Nephron progenitor cell (in vitro differentiated cells): ENCODE results near the gene PIGZ.

Experiments
- DNase-seq: peaks from one replicate; pipeline ENCODE4 v3.0.0; 2021
- H3K27ac Mint-ChIP-seq: 2 replicates; pipeline ENCODE4 v1.8.0; 2021; ENCODE audit warnings: mild to moderate bottlenecking, moderate library complexity, mixed read lengths
- H3K27me3 Mint-ChIP-seq: 2 replicates; pipeline ENCODE4 v1.8.0; 2021; ENCODE audit warnings: mild to moderate bottlenecking, low read depth, mixed read lengths; ENCODE audit not compliant: poor library complexity
- H3K36me3 Mint-ChIP-seq: 2 replicates; pipeline ENCODE4 v1.8.0; 2021; ENCODE audit warnings: low read depth, mixed read lengths
- H3K4me1 Mint-ChIP-seq: 2 replicates; pipeline ENCODE4 v1.8.0; 2021; ENCODE audit warnings: mixed read lengths
- H3K4me3 Mint-ChIP-seq: 2 replicates; pipeline ENCODE4 v1.8.0; 2021; ENCODE audit warnings: mild to moderate bottlenecking, moderate library complexity, mixed read lengths
- H3K9me3 Mint-ChIP-seq: 2 replicates; pipeline ENCODE4 v1.8.0; 2021; ENCODE audit warnings: mild to moderate bottlenecking, moderate library complexity, mixed read lengths
- CTCF ChIP-seq: fragments of 200-600 bp; sonication (generic); IDR thresholded peaks from 2 replicates; pipeline ENCODE4 v1.5.0; 2021; ENCODE audit warnings: antibody characterized with exemption

PIGZ gene

GRCh38 chr3:196951371-196951770, 17.3 kb downstream of the PIGZ start:
- Mint-ChIP-seq H3K27me3 (peaks cover 66% of the 10 kb centered on the region), H3K4me1 (peaks cover 5% of the 10 kb centered on the region), H3K4me3 (no peak overlapping the region), H3K36me3 (no peaks in the 10 kb centered on the region), H3K9me3 (peaks cover 1% of the 10 kb centered on the region), H3K27ac (no peak overlapping the region)
- no peak for TF ChIP-seq CTCF
- DNase-seq = no peak

GRCh38 chr3:196949750-196950149, 18.9 kb downstream of the PIGZ start:
- no peaks in the 10 kb centered on the region for H3K36me3 Mint-ChIP-seq
- DNase-seq = no peak
- no peak overlapping the region for H3K27ac Mint-ChIP-seq
- TF ChIP-seq CTCF = no peak
- H3K27me3 Mint-ChIP-seq = peaks cover 54% of the 10 kb centered on the region
- H3K9me3 Mint-ChIP-seq = no peaks in the 10 kb centered on the region
- H3K4me3 Mint-ChIP-seq = no peak overlapping the region
- H3K4me1 Mint-ChIP-seq = peaks cover 8% of the 10 kb centered on the region

- Mint-ChIP-seq H3K27me3 (peaks cover 49% of the 10 kb centered on the region), H3K27ac (no peak overlapping the region), H3K4me1 (peaks cover 13% of the 10 kb centered on the region), H3K4me3 (no peak overlapping the region), H3K9me3 (no peaks in the 10 kb centered on the region), H3K36me3 (no peaks in the 10 kb centered on the region)
- TF ChIP-seq CTCF = no peak
- DNase-seq = no peak
These were observed 19.4 kb downstream of the PIGZ start for GRCh38 chr3:196949285-196949619.

GRCh38 chr3:196948442-196949284, 20.0 kb downstream of the PIGZ start:
- H3K4me3 Mint-ChIP-seq = no peak overlapping the region
- no peaks in the 10 kb centered on the region for H3K9me3 Mint-ChIP-seq
- no peak for DNase-seq
- TF ChIP-seq CTCF = no peak
- H3K36me3 Mint-ChIP-seq = no peaks in the 10 kb centered on the region
- peaks cover 43% of the 10 kb centered on the region for H3K27me3 Mint-ChIP-seq
- peaks cover 19% of the 10 kb centered on the region for H3K4me1 Mint-ChIP-seq
- no peak overlapping the region for H3K27ac Mint-ChIP-seq

DNA sequence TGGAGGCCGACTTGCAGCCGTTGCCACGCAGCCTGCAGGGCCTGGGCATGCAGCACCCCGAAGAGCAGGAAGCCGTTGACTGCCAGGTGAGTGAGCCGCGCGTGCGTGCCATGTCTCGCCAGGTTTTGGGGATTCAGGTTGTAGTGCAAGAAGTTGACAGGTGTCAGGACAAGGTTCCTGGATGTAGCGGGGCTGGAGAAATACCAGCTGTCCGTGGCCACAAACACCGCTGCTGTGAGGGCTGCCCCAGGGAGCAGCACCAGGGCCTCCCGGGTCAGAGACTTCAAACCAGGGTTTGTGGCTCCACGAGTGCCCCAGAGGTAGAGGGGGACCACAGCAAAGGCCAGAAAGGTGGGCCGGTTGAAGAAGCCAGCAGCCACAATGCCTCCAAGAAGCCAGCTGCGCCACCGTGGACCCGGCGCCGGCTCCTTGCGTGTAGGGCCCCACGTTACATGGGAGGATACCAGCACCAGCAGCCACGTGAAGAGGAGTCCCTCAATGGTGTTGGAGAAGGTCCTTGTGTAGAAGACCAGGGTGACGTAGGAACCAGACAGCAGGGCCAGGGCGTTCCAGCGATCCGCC, 20.7 kb downstream of the PIGZ start:
- Mint-ChIP-seq H3K4me1 (peaks cover 26% of the 10 kb centered on the region), H3K4me3 (no peak overlapping the region), H3K27me3 (peaks cover 39% of the 10 kb centered on the region), H3K36me3 (no peaks in the 10 kb centered on the region), H3K9me3 (no peaks in the 10 kb centered on the region), H3K27ac (no peak overlapping the region)
- DNase-seq = no peak
- no peak for TF ChIP-seq CTCF
